Activated naive CD4-positive, alpha-beta T cell treated with anti-CD3 and anti-CD28 coated beads, Interleukin-2, amount 10 ng/mL, durations not matched to agents 7 days and 5 days (primary cell): Measurements from ENCODE around the gene RNASEH2C.
"Not testable (repeated sequence)": the region's sequence is repeated elsewhere in the genome, so short reads cannot be mapped to it uniquely, and the experiment has no call there.

ENCODE experiments used
- CTCF ChIA-PET: fragments of 350-600 bp; sonication (Branson Sonifier 250); formaldehyde crosslinking; loops from one replicate; lab custom pipeline; 2021; ENCODE audit warnings: antibody characterized with exemption; lab: Charles Lee
- DNase-seq: peaks from one replicate; pipeline ENCODE4 v3.0.0-alpha.2; 2020
- H3K27ac Mint-ChIP-seq: one replicate; pipeline ENCODE4 v1.8.0; 2021; ENCODE audit warnings: mild to moderate bottlenecking, moderate library complexity, mixed read lengths
- H3K27me3 Mint-ChIP-seq: one replicate; pipeline ENCODE4 v1.8.0; 2021; ENCODE audit warnings: mild to moderate bottlenecking, mixed read lengths
- H3K36me3 Mint-ChIP-seq: one replicate; pipeline ENCODE4 v1.8.0; 2021; ENCODE audit warnings: mixed read lengths
- H3K4me1 Mint-ChIP-seq: one replicate; pipeline ENCODE4 v1.8.0; 2021; ENCODE audit warnings: mixed read lengths
- H3K4me3 Mint-ChIP-seq: one replicate; pipeline ENCODE4 v1.8.0; 2021; ENCODE audit warnings: mild to moderate bottlenecking, moderate library complexity, mixed read lengths
- H3K9me3 Mint-ChIP-seq: one replicate; pipeline ENCODE4 v1.8.0; 2021; ENCODE audit warnings: mixed read lengths

Gene RNASEH2C

DNA sequence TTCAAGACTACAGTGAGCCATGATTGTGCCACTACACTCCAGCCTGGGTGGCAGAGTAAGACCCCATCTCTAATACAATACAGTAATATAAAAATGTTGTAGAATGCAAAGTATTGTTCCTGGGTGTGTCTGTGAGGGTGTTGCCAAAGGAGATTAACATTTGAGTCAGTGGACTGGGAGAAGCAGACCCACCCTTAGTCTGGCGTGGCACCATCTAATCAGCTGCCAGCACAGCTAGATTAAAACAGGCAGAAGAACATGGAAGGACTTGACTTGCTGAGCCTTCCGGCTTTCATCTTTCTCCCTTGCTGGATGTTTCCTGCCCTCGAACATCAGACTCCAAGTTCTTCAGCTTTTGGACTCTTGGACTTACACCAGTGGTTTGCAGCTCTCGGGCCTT lies 14.5 kb upstream of the RNASEH2C start:
- H3K27me3 Mint-ChIP-seq, result peaks cover 51% of the 10 kb centered on the region
- DNase-seq, H3K9me3 Mint-ChIP-seq, H3K27ac Mint-ChIP-seq, H3K4me1 Mint-ChIP-seq, H3K36me3 Mint-ChIP-seq, H3K4me3 Mint-ChIP-seq: not testable (repeated sequence)
- CTCF ChIA-PET, result interaction anchor here (1.3 to 1.4 kb wide), 2 partner anchors 45 to 287 kb away, joined by 4 read pairs; no protein-coding TSS in a partner anchor

- no peaks in the 10 kb centered on the region for H3K36me3 Mint-ChIP-seq
- no peak overlapping the region for H3K27ac Mint-ChIP-seq
- peaks cover 57% of the 10 kb centered on the region for H3K27me3 Mint-ChIP-seq
- DNase-seq, result no peak
- CTCF ChIA-PET, result no interaction called here
- H3K4me1 Mint-ChIP-seq, result no peaks in the 10 kb centered on the region
- H3K9me3 Mint-ChIP-seq, result no peaks in the 10 kb centered on the region
- no peak overlapping the region for H3K4me3 Mint-ChIP-seq
These were observed 9.9 kb upstream of the RNASEH2C start for GRCh38 chr11:65730461-65730860.

DNA sequence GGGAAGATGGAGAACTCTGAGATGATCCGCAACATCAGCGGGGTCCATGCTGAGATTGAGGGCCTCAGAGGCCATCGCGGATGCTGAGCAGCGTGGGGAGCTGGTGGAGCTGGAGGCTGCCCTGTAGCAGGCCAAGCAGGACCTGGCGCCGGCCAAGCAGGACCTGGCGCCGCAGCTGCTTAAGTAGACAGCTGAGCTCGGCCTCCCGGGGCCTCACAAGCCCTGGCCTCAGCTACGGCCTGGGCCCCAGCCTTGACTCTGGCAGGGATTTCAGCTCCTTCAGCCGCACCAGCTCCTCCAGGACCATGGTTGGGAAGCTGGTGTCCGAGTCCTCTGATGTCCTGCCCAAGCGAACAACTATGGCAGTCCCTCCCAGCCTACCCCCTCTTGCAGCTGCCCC lies 7.3 kb upstream of the RNASEH2C start:
- H3K4me3 Mint-ChIP-seq, result no peak overlapping the region
- no peaks in the 10 kb centered on the region for H3K4me1 Mint-ChIP-seq
- no peak overlapping the region for H3K27ac Mint-ChIP-seq
- H3K36me3 Mint-ChIP-seq, result no peaks in the 10 kb centered on the region
- no peaks in the 10 kb centered on the region for H3K9me3 Mint-ChIP-seq
- CTCF ChIA-PET, result interaction anchor here (0.7 to 2.5 kb wide), 3 partner anchors 52 to 102 kb away, joined by 3 to 11 read pairs (median 4); no protein-coding TSS in a partner anchor
- H3K27me3 Mint-ChIP-seq, result peaks cover 44% of the 10 kb centered on the region
- DNase-seq, result no peak

DNA sequence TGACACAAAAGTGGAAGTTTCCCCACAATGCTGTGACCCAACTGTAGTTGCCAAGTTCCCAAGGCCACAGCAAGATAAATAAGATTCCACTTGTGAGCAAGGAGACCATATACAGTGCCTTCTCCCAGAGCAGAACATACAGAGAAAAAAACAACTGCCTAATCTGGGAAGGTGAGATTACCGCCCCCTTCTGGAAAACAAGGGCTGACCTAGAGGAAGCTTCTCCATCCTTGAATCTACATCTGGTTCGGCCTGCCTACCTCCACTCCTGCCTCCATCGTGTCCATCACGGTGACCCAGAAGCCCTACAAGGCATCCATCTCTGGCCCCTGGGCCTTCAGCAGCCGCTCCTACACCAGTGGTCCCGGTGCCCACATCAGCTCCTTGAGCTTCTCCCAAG lies 6.1 kb upstream of the RNASEH2C start:
- CTCF ChIA-PET, result interaction anchor here (0.7 to 2.5 kb wide), 7 partner anchors 12 to 101 kb away, joined by 3 to 11 read pairs (median 4); partner anchors contain the start of gene KAT5
- Mint-ChIP-seq H3K36me3 (no peaks in the 10 kb centered on the region), H3K27ac (no peak overlapping the region), H3K4me3 (no peak overlapping the region), H3K4me1 (peaks cover 4% of the 10 kb centered on the region), H3K27me3 (peaks cover 34% of the 10 kb centered on the region), H3K9me3 (no peaks in the 10 kb centered on the region)
- no peak for DNase-seq

- Mint-ChIP-seq H3K36me3 (peaks cover 18% of the 10 kb centered on the region), H3K4me3 (no peak overlapping the region), H3K27ac (no peak overlapping the region), H3K27me3 (peaks cover 18% of the 10 kb centered on the region), H3K9me3 (no peaks in the 10 kb centered on the region), H3K4me1 (peaks cover 35% of the 10 kb centered on the region)
- CTCF ChIA-PET, result interaction anchor here (0.9 kb wide), 1 partner anchor 10 kb away, joined by 3 read pairs; no protein-coding TSS in a partner anchor
- DNase-seq, result no peak
These were observed 1.7 kb upstream of the RNASEH2C start for GRCh38 chr11:65722261-65722660.

GRCh38 chr11:65719871-65720210 lies 757 bp downstream of the RNASEH2C start:
- Mint-ChIP-seq H3K4me1 (peaks cover 43% of the 10 kb centered on the region), H3K27ac (peak overlapping the region; percentile 87), H3K36me3 (peaks cover 37% of the 10 kb centered on the region), H3K4me3 (peak overlapping the region; percentile 93), H3K27me3 (peaks cover 7% of the 10 kb centered on the region), H3K9me3 (no peaks in the 10 kb centered on the region)
- CTCF ChIA-PET, result interaction anchor here (1.1 to 3.1 kb wide), 4 partner anchors 9 to 98 kb away, joined by 3 to 13 read pairs (median 5); no protein-coding TSS in a partner anchor
- DNase-seq, result no peak

- Mint-ChIP-seq H3K9me3 (no peaks in the 10 kb centered on the region), H3K36me3 (peaks cover 44% of the 10 kb centered on the region), H3K27me3 (peaks cover 7% of the 10 kb centered on the region), H3K4me1 (peaks cover 46% of the 10 kb centered on the region), H3K27ac (peak overlapping the region; percentile 28), H3K4me3 (peak overlapping the region; percentile 93)
- no peak for DNase-seq
- CTCF ChIA-PET, result interaction anchor here (0.6 to 3.1 kb wide), 5 partner anchors 10 to 173 kb away, joined by 3 to 13 read pairs (median 5); no protein-coding TSS in a partner anchor
These were observed 1.6 kb downstream of the RNASEH2C start for GRCh38 chr11:65718964-65719492.

DNA sequence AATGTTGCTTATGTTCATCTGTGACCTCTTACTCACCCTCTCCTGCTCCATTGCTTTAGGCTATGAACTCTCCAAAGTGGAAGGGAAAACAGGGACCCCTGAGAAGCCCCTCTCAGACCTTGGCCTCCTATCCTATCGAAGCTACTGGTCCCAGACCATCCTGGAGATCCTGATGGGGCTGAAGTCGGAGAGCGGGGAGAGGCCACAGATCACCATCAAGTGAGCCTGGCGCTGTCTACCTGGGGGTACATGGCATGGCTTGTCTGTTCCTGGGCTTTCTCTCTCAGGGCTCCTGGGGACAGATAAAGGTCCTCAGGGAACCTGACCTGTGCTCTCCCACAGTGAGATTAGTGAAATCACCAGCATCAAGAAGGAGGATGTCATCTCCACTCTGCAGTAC lies 2.1 kb downstream of the RNASEH2C start:
- Mint-ChIP-seq H3K36me3 (peaks cover 48% of the 10 kb centered on the region), H3K4me3 (peak overlapping the region; percentile 93), H3K27me3 (peaks cover 6% of the 10 kb centered on the region), H3K9me3 (no peaks in the 10 kb centered on the region), H3K4me1 (peaks cover 49% of the 10 kb centered on the region), H3K27ac (peak overlapping the region; percentile 28)
- CTCF ChIA-PET, result interaction anchor here (3.1 kb wide), 1 partner anchor 100 kb away, joined by 13 read pairs; no protein-coding TSS in a partner anchor
- DNase-seq, result no peak

DNA sequence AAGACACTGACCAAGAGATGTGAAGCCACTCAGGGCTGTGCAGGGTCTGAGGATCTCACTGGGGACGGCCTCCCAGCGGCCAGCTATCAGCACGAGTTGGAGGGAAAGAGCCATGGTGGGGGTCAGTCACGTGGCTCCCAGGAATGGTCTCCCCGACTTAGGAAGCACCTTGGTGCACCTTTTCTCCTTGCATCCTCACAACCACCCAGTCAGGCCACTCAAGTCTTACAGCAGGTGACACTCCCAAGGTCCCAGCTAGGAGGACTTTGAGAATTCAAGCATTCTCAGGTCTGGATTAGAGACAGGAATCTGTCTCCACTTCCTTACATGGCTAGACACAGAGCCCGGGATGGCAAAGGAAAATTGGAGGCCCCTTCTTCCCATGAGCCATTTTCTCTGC lies 2.7 kb downstream of the RNASEH2C start:
- Mint-ChIP-seq H3K36me3 (peaks cover 53% of the 10 kb centered on the region), H3K27me3 (peaks cover 3% of the 10 kb centered on the region), H3K4me3 (no peak overlapping the region), H3K4me1 (peaks cover 56% of the 10 kb centered on the region), H3K27ac (peak overlapping the region; percentile 51), H3K9me3 (no peaks in the 10 kb centered on the region)
- no peak for DNase-seq
- CTCF ChIA-PET, result interaction anchor here (1.6 to 3.1 kb wide), 2 partner anchors 53 to 100 kb away, joined by 5 to 13 read pairs; no protein-coding TSS in a partner anchor

DNA sequence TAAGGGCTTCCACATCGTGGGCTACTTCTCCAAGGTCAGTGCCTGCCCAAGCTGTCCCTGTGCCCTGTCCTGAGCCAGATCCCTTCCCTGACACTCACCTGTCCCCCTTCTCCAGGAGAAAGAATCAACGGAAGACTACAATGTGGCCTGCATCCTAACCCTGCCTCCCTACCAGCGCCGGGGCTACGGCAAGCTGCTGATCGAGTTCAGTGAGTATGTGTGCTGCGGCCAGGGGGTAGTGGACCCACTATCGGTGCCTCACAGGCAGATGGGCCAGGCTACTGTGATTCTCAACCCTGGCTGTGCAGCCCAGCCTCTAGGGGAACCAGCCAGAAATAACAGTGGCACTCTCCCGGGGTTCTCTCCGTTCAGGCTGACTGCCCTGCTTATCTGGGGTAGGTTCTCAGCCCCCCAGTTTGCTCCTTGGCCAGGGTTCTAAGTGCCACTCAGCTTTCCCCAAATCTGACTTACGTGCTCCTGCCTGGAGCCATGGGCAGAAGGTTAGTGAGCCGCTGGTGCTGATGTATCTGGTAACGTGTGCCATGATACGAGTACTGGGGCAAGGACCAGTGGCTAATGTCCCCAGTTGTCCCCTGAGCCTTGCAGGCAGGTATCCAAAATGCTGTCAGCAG lies 3.7 kb downstream of the RNASEH2C start:
- Mint-ChIP-seq H3K36me3 (peaks cover 58% of the 10 kb centered on the region), H3K4me3 (no peak overlapping the region), H3K4me1 (peaks cover 60% of the 10 kb centered on the region), H3K9me3 (no peaks in the 10 kb centered on the region), H3K27ac (peak overlapping the region; percentile 80), H3K27me3 (peaks cover 2% of the 10 kb centered on the region)
- no peak for DNase-seq
- CTCF ChIA-PET, result interaction anchor here (1.6 kb wide), 1 partner anchor 54 kb away, joined by 5 read pairs; no protein-coding TSS in a partner anchor

- peaks cover 5% of the 10 kb centered on the region for H3K27me3 Mint-ChIP-seq
- H3K9me3 Mint-ChIP-seq, result no peaks in the 10 kb centered on the region
- no peak for DNase-seq
- peaks cover 58% of the 10 kb centered on the region for H3K36me3 Mint-ChIP-seq
- H3K4me1 Mint-ChIP-seq, result peaks cover 56% of the 10 kb centered on the region
- CTCF ChIA-PET, result interaction anchor here (1.6 kb wide), 1 partner anchor 54 kb away, joined by 5 read pairs; no protein-coding TSS in a partner anchor
- peak overlapping the region; percentile 80 for H3K27ac Mint-ChIP-seq
- no peak overlapping the region for H3K4me3 Mint-ChIP-seq
These were observed 4.3 kb downstream of the RNASEH2C start for GRCh38 chr11:65716302-65716701.

DNA sequence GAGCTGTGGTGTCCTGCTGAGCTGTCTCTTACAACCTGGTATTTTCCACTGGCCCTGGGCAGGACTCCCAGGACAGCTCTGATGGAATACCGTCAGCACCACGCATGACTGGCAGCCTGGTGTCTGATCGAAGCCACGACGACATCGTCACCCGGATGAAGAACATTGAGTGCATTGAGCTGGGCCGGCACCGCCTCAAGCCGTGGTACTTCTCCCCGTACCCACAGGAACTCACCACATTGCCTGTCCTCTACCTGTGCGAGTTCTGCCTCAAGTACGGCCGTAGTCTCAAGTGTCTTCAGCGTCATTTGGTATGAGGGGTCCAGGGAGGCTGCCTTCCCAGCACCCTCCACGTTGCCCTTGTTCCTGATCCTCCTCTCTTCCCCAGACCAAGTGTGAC lies 6.2 kb downstream of the RNASEH2C start:
- CTCF ChIA-PET, result interaction anchor here (1.5 kb wide), 1 partner anchor 66 kb away, joined by 8 read pairs; no protein-coding TSS in a partner anchor
- Mint-ChIP-seq H3K4me1 (peaks cover 56% of the 10 kb centered on the region), H3K27me3 (peaks cover 5% of the 10 kb centered on the region), H3K9me3 (no peaks in the 10 kb centered on the region), H3K36me3 (peaks cover 56% of the 10 kb centered on the region), H3K4me3 (peak overlapping the region; percentile 53), H3K27ac (no peak overlapping the region)
- no peak for DNase-seq

DNA sequence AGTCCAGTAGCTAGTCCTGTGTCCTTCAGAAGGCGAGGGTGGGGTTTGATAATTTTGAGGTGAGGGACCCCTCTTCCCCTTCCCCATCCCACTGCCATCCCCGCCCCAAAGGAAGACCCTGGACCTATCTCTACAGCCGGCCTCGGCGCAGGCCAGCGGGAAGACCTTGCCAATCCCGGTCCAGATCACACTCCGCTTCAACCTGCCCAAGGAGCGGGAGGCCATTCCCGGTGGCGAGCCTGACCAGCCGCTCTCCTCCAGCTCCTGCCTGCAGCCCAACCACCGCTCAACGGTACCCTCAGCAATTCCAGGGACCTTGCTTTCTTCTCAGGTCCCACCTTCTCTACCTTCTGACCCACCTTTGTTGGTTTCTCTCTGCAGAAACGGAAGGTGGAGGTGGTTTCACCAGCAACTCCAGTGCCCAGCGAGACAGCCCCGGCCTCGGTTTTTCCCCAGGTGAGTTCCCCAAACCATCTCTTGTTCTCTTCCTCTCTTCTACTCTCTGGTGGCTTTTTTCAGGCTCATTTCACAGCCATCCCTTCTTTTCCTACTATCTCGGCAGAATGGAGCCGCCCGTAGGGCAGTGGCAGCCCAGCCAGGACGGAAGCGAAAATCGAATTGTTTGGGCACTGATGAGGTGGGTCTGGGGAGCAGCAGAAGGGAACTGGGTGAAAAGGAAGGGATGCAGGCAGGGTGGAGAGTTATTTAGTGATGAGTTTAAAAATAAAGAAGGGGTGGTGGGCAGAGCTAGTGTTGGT lies 7.2 kb downstream of the RNASEH2C start:
- Mint-ChIP-seq H3K4me3 (peak overlapping the region; percentile 87), H3K27me3 (peaks cover 9% of the 10 kb centered on the region), H3K4me1 (peaks cover 46% of the 10 kb centered on the region), H3K27ac (peak overlapping the region; percentile 98), H3K9me3 (no peaks in the 10 kb centered on the region), H3K36me3 (peaks cover 47% of the 10 kb centered on the region)
- CTCF ChIA-PET, result interaction anchor here (1.5 to 4.3 kb wide), 5 partner anchors 57 to 171 kb away, joined by 4 to 33 read pairs (median 24); no protein-coding TSS in a partner anchor
- no peak for DNase-seq

DNA sequence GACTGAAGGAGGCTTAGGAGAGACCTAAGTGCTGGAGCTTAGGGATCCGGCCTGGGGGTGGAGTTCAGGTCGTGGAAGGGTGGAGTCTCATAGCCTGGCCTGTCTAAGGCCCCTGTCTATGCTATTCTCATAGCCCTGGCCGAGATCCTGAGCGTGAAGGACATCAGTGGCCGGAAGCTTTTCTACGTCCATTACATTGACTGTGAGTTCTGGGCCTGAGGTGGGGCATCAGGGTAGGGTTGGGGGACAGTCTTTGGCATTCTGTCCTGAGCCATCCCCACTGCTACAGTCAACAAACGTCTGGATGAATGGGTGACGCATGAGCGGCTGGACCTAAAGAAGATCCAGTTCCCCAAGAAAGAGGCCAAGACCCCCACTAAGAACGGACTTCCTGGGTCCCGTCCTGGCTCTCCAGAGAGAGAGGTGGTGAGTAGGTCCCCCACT lies 7.9 kb downstream of the RNASEH2C start:
- CTCF ChIA-PET, result interaction anchor here (0.6 to 4.3 kb wide), 17 partner anchors 8 to 424 kb away, joined by 3 to 33 read pairs (median 4); partner anchors contain the start of gene RNASEH2C
- H3K27ac Mint-ChIP-seq, result peak overlapping the region; percentile 98
- no peak for DNase-seq
- H3K36me3 Mint-ChIP-seq, result peaks cover 44% of the 10 kb centered on the region
- peak overlapping the region; percentile 87 for H3K4me3 Mint-ChIP-seq
- peaks cover 41% of the 10 kb centered on the region for H3K4me1 Mint-ChIP-seq
- no peaks in the 10 kb centered on the region for H3K9me3 Mint-ChIP-seq
- peaks cover 11% of the 10 kb centered on the region for H3K27me3 Mint-ChIP-seq
